Measurements from ENCODE around the gene DPF3. TPM values are rescaled to one million over a fixed set of nuclear protein-coding genes. Genes with fewer than 3 reads are reported as not detected.

Gene DPF3
- total RNA-seq, 4 donors from 2014 or later = 0.39 to 3.4 (median 1.6) TPM

DNA sequence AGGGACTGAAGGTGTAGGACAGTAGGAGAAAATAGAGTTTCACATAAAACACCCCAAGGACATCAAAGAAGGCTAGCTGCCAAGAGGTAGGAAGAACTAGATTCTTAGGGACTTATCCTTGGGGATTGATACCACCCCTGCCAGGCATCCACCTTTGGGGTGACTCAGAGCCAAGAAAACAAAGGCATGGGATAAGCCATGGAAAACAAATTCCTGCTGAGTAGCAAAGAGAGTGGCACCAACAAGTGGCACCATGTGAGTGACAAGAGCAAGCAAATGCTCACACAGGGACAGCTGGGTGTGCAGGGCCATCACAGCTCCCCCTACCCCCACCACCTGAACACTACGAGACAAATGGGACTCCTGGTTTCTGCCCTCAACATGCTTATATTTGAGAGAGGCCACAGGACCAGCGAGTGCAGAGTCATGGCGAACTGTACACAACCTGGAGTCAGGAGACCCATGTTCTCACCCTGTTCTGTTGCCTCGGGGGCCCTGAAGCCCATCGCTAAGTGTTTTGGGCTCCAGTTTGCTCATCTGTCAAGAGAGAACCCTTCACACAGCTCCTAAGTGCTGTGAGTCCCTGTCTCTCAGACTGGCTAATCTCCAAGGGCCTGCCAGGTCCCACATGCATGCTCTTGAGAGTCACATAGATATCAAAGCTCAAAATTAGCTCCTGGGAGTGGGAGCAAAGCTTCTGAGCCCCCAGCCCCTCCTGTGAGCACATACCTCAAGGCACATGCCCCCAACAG, 91.9 kb downstream of the DPF3 start:
- TF ChIP-seq CTCF (IDR thresholded peaks at IDR 0.05) (no peak), EP300 (IDR thresholded peaks at IDR 0.05) (no peak), POLR2AphosphoS5 (IDR thresholded peaks at IDR 0.05) (no peak), POLR2A (IDR thresholded peaks at IDR 0.05) (no peak)
- no peaks in the 10 kb centered on the region for H3K4me1 ChIP-seq
- no peak overlapping the region for H3K4me3 ChIP-seq
- no peaks in the 10 kb centered on the region for H3K9me3 ChIP-seq
- no peaks in the 10 kb centered on the region for H3K27me3 ChIP-seq
- WGBS = 90% methylated on average over 5 of the region's 5 CpGs
- no peak for DNase-seq (ENCODE audit: low spot score in 2 of 2)
- H3K36me3 ChIP-seq = no peaks in the 10 kb centered on the region
- H3K27ac ChIP-seq = no peak overlapping the region

GRCh38 chr14:72801381-72801812, 92.5 kb downstream of the DPF3 start:
- H3K36me3 ChIP-seq = no peaks in the 10 kb centered on the region
- H3K9me3 ChIP-seq = no peaks in the 10 kb centered on the region
- H3K4me1 ChIP-seq = no peaks in the 10 kb centered on the region
- no peak for DNase-seq (ENCODE audit: low spot score in 2 of 2)
- 77% methylated on average over 4 of the region's 4 CpGs for WGBS
- H3K4me3 ChIP-seq = no peak overlapping the region
- H3K27ac ChIP-seq = no peak overlapping the region
- TF ChIP-seq POLR2AphosphoS5 (IDR thresholded peaks at IDR 0.05) (no peak), POLR2A (IDR thresholded peaks at IDR 0.05) (no peak), EP300 (IDR thresholded peaks at IDR 0.05) (no peak), CTCF (IDR thresholded peaks at IDR 0.05) (no peak)
- H3K27me3 ChIP-seq = no peaks in the 10 kb centered on the region

GRCh38 chr14:72800848-72801370, 93.0 kb downstream of the DPF3 start:
- H3K9me3 ChIP-seq = no peaks in the 10 kb centered on the region
- H3K36me3 ChIP-seq = no peaks in the 10 kb centered on the region
- no peak overlapping the region for H3K27ac ChIP-seq
- no peak overlapping the region for H3K4me3 ChIP-seq
- H3K4me1 ChIP-seq = no peaks in the 10 kb centered on the region
- 85% methylated on average over 4 of the region's 4 CpGs for WGBS
- H3K27me3 ChIP-seq = no peaks in the 10 kb centered on the region
- no peak for DNase-seq (ENCODE audit: low spot score in 2 of 2)
- TF ChIP-seq CTCF (IDR thresholded peaks at IDR 0.05) (no peak), EP300 (IDR thresholded peaks at IDR 0.05) (no peak)

DNA sequence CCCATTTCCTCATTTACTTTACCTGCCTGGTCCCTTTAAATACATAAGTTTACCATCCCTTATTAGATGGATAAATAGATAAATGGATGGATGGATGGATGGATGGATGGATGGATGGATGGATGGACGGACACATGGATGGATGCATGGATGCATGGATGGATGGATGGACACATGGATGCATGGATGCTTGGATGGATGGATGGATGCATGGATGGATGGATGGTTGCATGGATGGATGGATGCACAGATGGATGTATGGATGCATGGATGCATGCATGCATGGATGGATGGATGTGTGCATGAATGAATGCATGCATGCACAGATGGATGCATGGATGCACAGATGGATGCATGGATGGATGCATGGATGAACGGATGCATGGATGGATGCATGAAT, 93.6 kb downstream of the DPF3 start:
- DNase-seq (ENCODE audit: low spot score in 2 of 2) = no peak
- no peak overlapping the region for H3K27ac ChIP-seq
- no peaks in the 10 kb centered on the region for H3K4me1 ChIP-seq
- no peaks in the 10 kb centered on the region for H3K27me3 ChIP-seq
- H3K9me3 ChIP-seq = no peaks in the 10 kb centered on the region
- H3K36me3 ChIP-seq = no peaks in the 10 kb centered on the region
- 92% methylated on average over 2 of the region's 2 CpGs for WGBS
- TF ChIP-seq POLR2A (IDR thresholded peaks at IDR 0.05) (no peak), EP300 (IDR thresholded peaks at IDR 0.05) (no peak), CTCF (IDR thresholded peaks at IDR 0.05) (no peak), POLR2AphosphoS5 (IDR thresholded peaks at IDR 0.05) (no peak)
- H3K4me3 ChIP-seq = no peak overlapping the region

DNA sequence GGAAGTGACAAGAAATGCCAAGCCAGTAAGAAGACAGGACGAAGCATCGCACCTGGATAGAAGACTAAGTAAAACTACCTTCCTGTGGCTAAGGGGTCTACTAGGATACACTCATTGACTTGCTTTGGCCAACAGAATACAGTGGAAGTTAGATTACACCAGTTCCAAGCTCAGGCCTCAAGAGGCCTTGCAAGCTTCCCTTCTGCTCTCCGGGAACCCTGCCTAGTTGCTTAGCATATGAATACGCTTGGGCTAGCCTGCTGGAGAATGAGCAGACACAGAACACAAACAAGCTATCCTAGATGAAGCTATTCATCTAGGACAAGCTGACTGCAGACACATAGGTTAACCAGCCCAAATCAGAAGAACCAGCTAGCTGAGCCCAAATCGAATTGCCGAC, 97.0 kb downstream of the DPF3 start:
- H3K36me3 ChIP-seq = no peaks in the 10 kb centered on the region
- 84% methylated on average over 6 of the region's 6 CpGs for WGBS
- H3K4me1 ChIP-seq = no peaks in the 10 kb centered on the region
- DNase-seq (ENCODE audit: low spot score in 2 of 2) = no peak
- no peaks in the 10 kb centered on the region for H3K9me3 ChIP-seq
- H3K4me3 ChIP-seq = no peak overlapping the region
- H3K27ac ChIP-seq = no peak overlapping the region
- TF ChIP-seq POLR2AphosphoS5 (IDR thresholded peaks at IDR 0.05) (no peak), EP300 (IDR thresholded peaks at IDR 0.05) (no peak), POLR2A (IDR thresholded peaks at IDR 0.05) (no peak), CTCF (IDR thresholded peaks at IDR 0.05) (no peak)
- no peaks in the 10 kb centered on the region for H3K27me3 ChIP-seq

All from suprapubic skin (tissue), 4 donors.